CD8-positive, alpha-beta memory T cell (primary cell): Measurements from ENCODE around the gene HOXC6. TPM values are rescaled to one million over a fixed set of nuclear protein-coding genes. Genes with fewer than 3 reads are reported as not detected.
A peak's percentile ranks its signal among the peaks of the same experiment; 100 is the strongest.

Experiments
- CTCF ChIA-PET: fragments of 350-600 bp; sonication (Branson Sonifier 250); formaldehyde crosslinking; loops from one replicate; lab custom pipeline; 2021; ENCODE audit warnings: antibody characterized with exemption; lab: Charles Lee
- POLR2A ChIA-PET: fragments of 350-600 bp; sonication (Branson Sonifier 250); formaldehyde crosslinking; loops from one replicate; lab custom pipeline; 2021; ENCODE audit warnings: antibody characterized with exemption; lab: Charles Lee
- DNase-seq, 5 donors: peaks; one replicate each; pipeline versions ENCODE4 v3.0.0 to v3.0.0-alpha.2; 2020 to 2022; ENCODE audit warnings: mixed read lengths in 1 of 5
- H3K27ac ChIP-seq: one replicate; pipeline ENCODE4 v1.7.0; 2013; ENCODE audit warnings: low read depth, mild to moderate bottlenecking, low read length, moderate library complexity
- H3K27me3 ChIP-seq: 2 replicates; pipeline ENCODE4 v1.7.0; 2013; ENCODE audit warnings: low read length, mild to moderate bottlenecking; ENCODE audit not compliant: insufficient read depth, poor library complexity, severe bottlenecking
- H3K36me3 ChIP-seq: 2 replicates; pipeline ENCODE4 v1.7.0; 2013; ENCODE audit warnings: mild to moderate bottlenecking, low read length, moderate library complexity; ENCODE audit not compliant: insufficient read depth
- H3K4me1 ChIP-seq: 2 replicates; pipeline ENCODE4 v1.7.0; 2013; ENCODE audit warnings: mild to moderate bottlenecking, low read length, moderate library complexity; ENCODE audit not compliant: insufficient read depth
- H3K4me3 ChIP-seq: 2 replicates; pipeline ENCODE4 v1.7.0; 2013; ENCODE audit warnings: mild to moderate bottlenecking, low read length
- H3K9me3 ChIP-seq: 2 replicates; pipeline ENCODE4 v1.7.0; 2013; ENCODE audit warnings: mild to moderate bottlenecking, low read length
- H3K27ac Mint-ChIP-seq, 8 donors: one replicate each; pipeline ENCODE4 v1.8.0; 2020 to 2021; ENCODE audit warnings: mixed read lengths in 8 of 8, mild to moderate bottlenecking in 6 of 8, inconsistent platforms in 3 of 8, moderate library complexity in 3 of 8
- H3K27me3 Mint-ChIP-seq, 2 donors: one replicate each; pipeline ENCODE4 v1.8.0; 2020 to 2021; ENCODE audit warnings: mixed read lengths in 2 of 2, mild to moderate bottlenecking in 1 of 2, moderate library complexity in 1 of 2
- H3K36me3 Mint-ChIP-seq, 3 donors: one replicate each; pipeline ENCODE4 v1.8.0; 2020 to 2021; ENCODE audit warnings: mixed read lengths in 3 of 3, inconsistent platforms in 1 of 3, mild to moderate bottlenecking in 1 of 3
- H3K4me1 Mint-ChIP-seq, 3 donors: one replicate each; pipeline ENCODE4 v1.8.0; 2020 to 2021; ENCODE audit warnings: mixed read lengths in 3 of 3, inconsistent platforms in 1 of 3, mild to moderate bottlenecking in 1 of 3
- H3K4me3 Mint-ChIP-seq, 7 donors: one replicate each; pipeline ENCODE4 v1.8.0; 2020 to 2021; ENCODE audit warnings: mixed read lengths in 7 of 7, mild to moderate bottlenecking in 6 of 7, moderate library complexity in 4 of 7, inconsistent platforms in 2 of 7
- H3K9me3 Mint-ChIP-seq, 5 donors: one replicate each; pipeline ENCODE4 v1.8.0; 2020 to 2022; ENCODE audit warnings: mixed read lengths in 5 of 5, mild to moderate bottlenecking in 3 of 5, moderate library complexity in 2 of 5, inconsistent platforms in 1 of 5
- polyA plus RNA-seq: library from polyadenylated mRNA; unstranded; fragments of 300-500 nt; fragmentation: Illumina TruSeq; gene quantifications from one replicate; pipeline ENCODE4 v1.2.3, GENCODE V29; 2021
- total RNA-seq, 2 experiments: library from RNA; stranded (reverse); gene quantifications; one replicate each; pipeline ENCODE4 v1.2.3, GENCODE V29; 2021

The HOXC6 gene
- total and polyA plus RNA-seq, 3 experiments from 2014 or later, result not detected

GRCh38 chr12:54001283-54002187, 26.7 kb upstream of the HOXC6 start:
- CTCF ChIA-PET, result interaction anchor here (0.6 to 15.2 kb wide), 6 partner anchors 14 to 299 kb away, joined by 3 to 216 read pairs (median 4); no protein-coding TSS in a partner anchor
- Mint-ChIP-seq H3K27ac (peak overlapping the region in 1 of 8 donors; percentile 78), H3K27me3 (peaks cover 91 to 96% of the 10 kb centered on the region in 2 donors), H3K4me1 (peaks cover 20 to 49% (median 28%) of the 10 kb centered on the region in 3 donors), H3K36me3 (no peaks in the 10 kb centered on the region), H3K9me3 (peaks cover 0 to 4% (median 0%) of the 10 kb centered on the region in 5 donors), H3K4me3 (peak overlapping the region in 4 of 7 donors; percentile 4 to 43 (median 22))
- DNase-seq, result no peak
- H3K27ac ChIP-seq, result no peak overlapping the region
- no peaks in the 10 kb centered on the region for H3K9me3 ChIP-seq
- POLR2A ChIA-PET, result no interaction called here
- H3K4me3 ChIP-seq, result no peak overlapping the region
- peaks cover 28% of the 10 kb centered on the region for H3K4me1 ChIP-seq
- no peaks in the 10 kb centered on the region for H3K36me3 ChIP-seq
- H3K27me3 ChIP-seq, result peaks cover 91% of the 10 kb centered on the region

- H3K4me1 ChIP-seq, result peaks cover 22% of the 10 kb centered on the region
- POLR2A ChIA-PET, result interaction anchor here (0.6 kb wide), 1 partner anchor 189 kb away, joined by 3 read pairs; no protein-coding TSS in a partner anchor
Measured at GRCh38 chr12:54002278-54002914, 25.8 kb upstream of the HOXC6 start.

GRCh38 chr12:54002915-54003389, 25.3 kb upstream of the HOXC6 start:
- ChIA-PET CTCF (interaction anchor here (15.2 kb wide), 1 partner anchor 202 kb away, joined by 216 read pairs; no protein-coding TSS in a partner anchor), POLR2A (interaction anchor here (0.6 kb wide), 1 partner anchor 189 kb away, joined by 3 read pairs; no protein-coding TSS in a partner anchor)
- peaks cover 0 to 4% (median 0%) of the 10 kb centered on the region in 5 donors for H3K9me3 Mint-ChIP-seq
- peak overlapping the region in 2 of 8 donors; percentile 78 to 80 for H3K27ac Mint-ChIP-seq
- no peaks in the 10 kb centered on the region for H3K36me3 Mint-ChIP-seq
- Histone ChIP-seq H3K27ac (no peak overlapping the region), H3K4me1 (peaks cover 18% of the 10 kb centered on the region), H3K36me3 (no peaks in the 10 kb centered on the region), H3K9me3 (no peaks in the 10 kb centered on the region), H3K27me3 (peaks cover 91% of the 10 kb centered on the region), H3K4me3 (no peak overlapping the region)
- no peak for DNase-seq
- H3K4me1 Mint-ChIP-seq, result peaks cover 15 to 41% (median 23%) of the 10 kb centered on the region in 3 donors
- peak overlapping the region in 1 of 7 donors; percentile 5 for H3K4me3 Mint-ChIP-seq
- peaks cover 85 to 98% of the 10 kb centered on the region in 2 donors for H3K27me3 Mint-ChIP-seq

More at GRCh38 chr12:54002278-54002914, 25.8 kb upstream of the HOXC6 start:
- CTCF ChIA-PET, result interaction anchor here (0.7 to 15.2 kb wide), 2 partner anchors 189 to 203 kb away, joined by 3 to 216 read pairs; no protein-coding TSS in a partner anchor
- H3K9me3 Mint-ChIP-seq, result peaks cover 0 to 4% (median 0%) of the 10 kb centered on the region in 5 donors
- H3K4me3 Mint-ChIP-seq, result peak overlapping the region in 1 of 7 donors; percentile 5
- H3K36me3 Mint-ChIP-seq, result no peaks in the 10 kb centered on the region
- H3K27me3 ChIP-seq, result peaks cover 91% of the 10 kb centered on the region
- peaks cover 20 to 45% (median 28%) of the 10 kb centered on the region in 3 donors for H3K4me1 Mint-ChIP-seq
- H3K27ac Mint-ChIP-seq, result peak overlapping the region in 3 of 8 donors; percentile 69 to 82 (median 78)
- no peaks in the 10 kb centered on the region for H3K36me3 ChIP-seq
- no peak overlapping the region for H3K27ac ChIP-seq
- H3K4me3 ChIP-seq, result no peak overlapping the region
- H3K27me3 Mint-ChIP-seq, result peaks cover 85 to 98% of the 10 kb centered on the region in 2 donors
- no peak for DNase-seq
- no peaks in the 10 kb centered on the region for H3K9me3 ChIP-seq

- H3K9me3 Mint-ChIP-seq, result peaks cover 0 to 4% (median 0%) of the 10 kb centered on the region in 5 donors
- no peaks in the 10 kb centered on the region for H3K36me3 ChIP-seq
- H3K4me3 ChIP-seq, result no peak overlapping the region
- no peaks in the 10 kb centered on the region for H3K9me3 ChIP-seq
- no peaks in the 10 kb centered on the region for H3K36me3 Mint-ChIP-seq
- peak overlapping the region in 1 of 8 donors; percentile 78 for H3K27ac Mint-ChIP-seq
- peaks cover 83 to 98% of the 10 kb centered on the region in 2 donors for H3K27me3 Mint-ChIP-seq
- peaks cover 16 to 41% (median 17%) of the 10 kb centered on the region in 3 donors for H3K4me1 Mint-ChIP-seq
- ChIA-PET POLR2A (no interaction called here), CTCF (interaction anchor here (1.3 to 15.2 kb wide), 3 partner anchors 186 to 210 kb away, joined by 5 to 216 read pairs (median 95); partner anchors contain the start of gene SMUG1)
- DNase-seq, result no peak
- peaks cover 18% of the 10 kb centered on the region for H3K4me1 ChIP-seq
- peak overlapping the region in 1 of 7 donors; percentile 5 for H3K4me3 Mint-ChIP-seq
- no peak overlapping the region for H3K27ac ChIP-seq
- H3K27me3 ChIP-seq, result peaks cover 90% of the 10 kb centered on the region
Measured at GRCh38 chr12:54003625-54004024, 24.6 kb upstream of the HOXC6 start.

GRCh38 chr12:54004063-54004840, 24.0 kb upstream of the HOXC6 start:
- H3K9me3 ChIP-seq, result no peaks in the 10 kb centered on the region

GRCh38 chr12:54004841-54005530, 23.3 kb upstream of the HOXC6 start:
- Mint-ChIP-seq H3K4me3 (peak overlapping the region in 3 of 7 donors; percentile 23 to 73 (median 68)), H3K4me1 (peaks cover 14 to 43% (median 20%) of the 10 kb centered on the region in 3 donors), H3K36me3 (no peaks in the 10 kb centered on the region), H3K9me3 (peaks cover 0 to 4% (median 0%) of the 10 kb centered on the region in 5 donors), H3K27ac (no peak overlapping the region), H3K27me3 (peaks cover 81 to 97% of the 10 kb centered on the region in 2 donors)
- POLR2A ChIA-PET, result no interaction called here
- CTCF ChIA-PET, result interaction anchor here (0.8 to 15.2 kb wide), 9 partner anchors 11 to 210 kb away, joined by 3 to 216 read pairs (median 7); partner anchors contain the start of genes HOXC10 and SMUG1
- no peak for DNase-seq
- Histone ChIP-seq H3K4me1 (peaks cover 22% of the 10 kb centered on the region), H3K9me3 (no peaks in the 10 kb centered on the region), H3K4me3 (no peak overlapping the region), H3K27ac (no peak overlapping the region), H3K36me3 (no peaks in the 10 kb centered on the region), H3K27me3 (peaks cover 86% of the 10 kb centered on the region)

More at GRCh38 chr12:54004063-54004840, 24.0 kb upstream of the HOXC6 start:
- Histone ChIP-seq H3K36me3 (no peaks in the 10 kb centered on the region), H3K4me1 (peaks cover 21% of the 10 kb centered on the region), H3K27me3 (peaks cover 85% of the 10 kb centered on the region), H3K4me3 (no peak overlapping the region), H3K27ac (no peak overlapping the region)
- POLR2A ChIA-PET, result no interaction called here
- CTCF ChIA-PET, result interaction anchor here (0.7 to 15.2 kb wide), 6 partner anchors 16 to 210 kb away, joined by 3 to 216 read pairs (median 4); partner anchors contain the start of genes HOXC10 and SMUG1
- Mint-ChIP-seq H3K4me1 (peaks cover 13 to 43% (median 20%) of the 10 kb centered on the region in 3 donors), H3K36me3 (no peaks in the 10 kb centered on the region), H3K27me3 (peaks cover 79 to 97% of the 10 kb centered on the region in 2 donors), H3K9me3 (peaks cover 0 to 4% (median 0%) of the 10 kb centered on the region in 5 donors), H3K27ac (peak overlapping the region in 1 of 8 donors; percentile 78), H3K4me3 (peak overlapping the region in 1 of 7 donors; percentile 5)
- no peak for DNase-seq
